ENCODE data around the gene PLEKHM3. TPM values are rescaled to one million over a fixed set of nuclear protein-coding genes. Genes with fewer than 3 reads are reported as not detected.

The PLEKHM3 gene
- total and polyA plus RNA-seq, 2 of the 13 experiments (the other 11 are each of a cell fraction or from before 2014, with no cell fraction given), result 4.5 to 4.7 TPM

- TF ChIP-seq, protein P1, sequence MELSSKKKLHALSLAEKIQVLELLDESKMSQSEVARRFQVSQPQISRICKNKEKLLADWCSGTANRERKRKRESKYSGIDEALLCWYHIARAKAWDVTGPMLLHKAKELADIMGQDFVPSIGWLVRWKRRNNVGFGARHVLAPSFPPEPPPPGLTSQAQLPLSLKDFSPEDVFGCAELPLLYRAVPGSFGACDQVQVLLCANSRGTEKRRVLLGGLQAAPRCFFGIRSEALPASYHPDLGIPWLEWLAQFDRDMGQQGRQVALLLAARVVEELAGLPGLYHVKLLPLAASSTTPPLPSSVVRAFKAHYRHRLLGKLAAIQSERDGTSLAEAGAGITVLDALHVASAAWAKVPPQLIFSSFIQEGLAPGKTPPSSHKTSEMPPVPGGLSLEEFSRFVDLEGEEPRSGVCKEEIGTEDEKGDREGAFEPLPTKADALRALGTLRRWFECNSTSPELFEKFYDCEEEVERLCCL (CRISPR knock-in tag; IDR thresholded peaks at IDR 0.05; ENCODE audit: borderline replicate concordance), result no peak
- TF ChIP-seq ZNF484 (CRISPR knock-in tag; IDR thresholded peaks at IDR 0.05; ENCODE audit: borderline replicate concordance, low read depth), result no peak
- no peak for TF ChIP-seq XBP1 (CRISPR knock-in tag; IDR thresholded peaks at IDR 0.05)
- TF ChIP-seq, protein P2, sequence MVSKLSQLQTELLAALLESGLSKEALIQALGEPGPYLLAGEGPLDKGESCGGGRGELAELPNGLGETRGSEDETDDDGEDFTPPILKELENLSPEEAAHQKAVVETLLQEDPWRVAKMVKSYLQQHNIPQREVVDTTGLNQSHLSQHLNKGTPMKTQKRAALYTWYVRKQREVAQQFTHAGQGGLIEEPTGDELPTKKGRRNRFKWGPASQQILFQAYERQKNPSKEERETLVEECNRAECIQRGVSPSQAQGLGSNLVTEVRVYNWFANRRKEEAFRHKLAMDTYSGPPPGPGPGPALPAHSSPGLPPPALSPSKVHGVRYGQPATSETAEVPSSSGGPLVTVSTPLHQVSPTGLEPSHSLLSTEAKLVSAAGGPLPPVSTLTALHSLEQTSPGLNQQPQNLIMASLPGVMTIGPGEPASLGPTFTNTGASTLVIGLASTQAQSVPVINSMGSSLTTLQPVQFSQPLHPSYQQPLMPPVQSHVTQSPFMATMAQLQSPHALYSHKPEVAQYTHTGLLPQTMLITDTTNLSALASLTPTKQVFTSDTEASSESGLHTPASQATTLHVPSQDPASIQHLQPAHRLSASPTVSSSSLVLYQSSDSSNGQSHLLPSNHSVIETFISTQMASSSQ (IDR thresholded peaks at IDR 0.05; ENCODE audit: low read depth), result no peak
- TF ChIP-seq, protein P2 (CRISPR knock-in tag; IDR thresholded peaks at IDR 0.05; ENCODE audit: borderline replicate concordance), result no peak
- TF ChIP-seq NFIB (CRISPR knock-in tag; IDR thresholded peaks at IDR 0.05; ENCODE audit: borderline replicate concordance), result 0 out of 2 replicates have a peak, but pooled peaks have one; percentile 58
- no peak for TF ChIP-seq PHF8 (CRISPR knock-in tag; IDR thresholded peaks at IDR 0.05)
- no peak for TF ChIP-seq FOXP1 (IDR thresholded peaks at IDR 0.05)
- peak; percentile 12; the same call in 1 of the 2 replicates for TF ChIP-seq FOXP1 (CRISPR knock-in tag; IDR thresholded peaks at IDR 0.05)
- TF ChIP-seq TEAD3 (CRISPR knock-in tag; optimal IDR thresholded peaks at IDR 0.05; ENCODE audit: borderline replicate concordance), result peak; percentile 40
- TF ChIP-seq POGZ (CRISPR knock-in tag; IDR thresholded peaks at IDR 0.05), result peak; percentile 66
- TF ChIP-seq ZNF574 (CRISPR knock-in tag; IDR thresholded peaks at IDR 0.05), result no peak
- no peak for TF ChIP-seq NR2F2 (IDR thresholded peaks at IDR 0.05; ENCODE audit: borderline replicate concordance, low read depth)
- TF ChIP-seq MTERF4 (CRISPR knock-in tag; IDR thresholded peaks at IDR 0.05), result no peak
- TF ChIP-seq ZSCAN9 (CRISPR knock-in tag; IDR thresholded peaks at IDR 0.05; ENCODE audit: borderline replicate concordance), result no peak
- TF ChIP-seq NCOA5 (CRISPR knock-in tag; IDR thresholded peaks at IDR 0.05), result no peak
- TF ChIP-seq FOXA1 (IDR thresholded peaks at IDR 0.05), result no peak
- TF ChIP-seq FOXA1 (CRISPR knock-in tag; IDR thresholded peaks at IDR 0.05), result peak; percentile 74
- TF ChIP-seq, protein P3, sequence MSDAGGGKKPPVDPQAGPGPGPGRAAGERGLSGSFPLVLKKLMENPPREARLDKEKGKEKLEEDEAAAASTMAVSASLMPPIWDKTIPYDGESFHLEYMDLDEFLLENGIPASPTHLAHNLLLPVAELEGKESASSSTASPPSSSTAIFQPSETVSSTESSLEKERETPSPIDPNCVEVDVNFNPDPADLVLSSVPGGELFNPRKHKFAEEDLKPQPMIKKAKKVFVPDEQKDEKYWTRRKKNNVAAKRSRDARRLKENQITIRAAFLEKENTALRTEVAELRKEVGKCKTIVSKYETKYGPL (CRISPR knock-in tag; IDR thresholded peaks at IDR 0.05), result no peak
Observed at GRCh38 chr2:207823865-207824264, 201.5 kb downstream of the PLEKHM3 start (continued).

Measured in HepG2 (cell line).